Stimulated activated CD8-positive, alpha-beta memory T cell treated with anti-CD3 and anti-CD28 coated beads, Interleukin-12 subunit alpha, Interleukin-12 subunit beta, amount 100 ng/mL, for 4 hours (primary cell): Measurements from ENCODE around the gene FIGNL2.

Experiments
- DNase-seq: peaks from one replicate; pipeline ENCODE4 v3.0.0-alpha.2; 2020; ENCODE audit warnings: low read depth

The FIGNL2 gene

DNA sequence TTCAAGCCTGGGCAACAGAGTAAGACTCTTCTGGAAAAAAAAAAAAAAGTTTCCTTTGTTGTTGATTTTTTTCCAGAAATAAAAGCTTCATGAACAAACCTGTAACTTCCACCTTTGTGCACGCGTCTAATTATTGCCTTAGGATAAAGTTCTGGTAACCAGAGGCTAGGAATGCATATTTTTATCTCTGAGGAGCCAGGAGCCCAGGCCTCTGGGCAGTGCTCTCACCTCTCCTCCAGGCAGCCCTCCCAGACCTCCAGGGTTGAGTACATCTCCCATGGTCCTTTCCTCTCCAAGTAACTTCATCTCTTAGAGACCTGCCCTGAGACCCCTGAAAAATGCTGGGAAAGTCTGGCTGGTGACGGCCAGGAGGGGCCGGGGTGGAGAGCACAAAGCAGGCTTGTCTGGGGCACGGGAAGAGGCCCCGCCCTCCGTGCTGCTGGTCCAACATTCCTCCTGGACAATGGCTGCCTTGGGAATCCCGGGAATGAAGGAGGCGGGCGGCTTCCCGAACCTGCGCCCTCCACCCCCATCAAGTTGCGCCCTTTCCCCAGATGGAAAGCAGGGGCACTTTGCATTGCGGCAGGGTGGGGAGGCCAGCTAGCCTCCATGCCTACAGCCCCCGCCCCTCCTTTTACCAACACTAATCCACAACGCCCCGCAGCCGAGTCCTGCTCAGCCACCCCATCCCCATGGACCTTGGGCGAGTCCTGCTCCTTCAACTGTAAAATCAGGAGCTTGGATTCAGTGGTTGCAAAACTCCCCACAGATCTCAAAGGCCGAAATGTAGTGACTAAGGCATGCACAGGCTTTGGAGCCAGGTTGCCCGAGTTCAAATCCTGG, 7.3 kb upstream of the FIGNL2 start:
- no peak for DNase-seq

DNA sequence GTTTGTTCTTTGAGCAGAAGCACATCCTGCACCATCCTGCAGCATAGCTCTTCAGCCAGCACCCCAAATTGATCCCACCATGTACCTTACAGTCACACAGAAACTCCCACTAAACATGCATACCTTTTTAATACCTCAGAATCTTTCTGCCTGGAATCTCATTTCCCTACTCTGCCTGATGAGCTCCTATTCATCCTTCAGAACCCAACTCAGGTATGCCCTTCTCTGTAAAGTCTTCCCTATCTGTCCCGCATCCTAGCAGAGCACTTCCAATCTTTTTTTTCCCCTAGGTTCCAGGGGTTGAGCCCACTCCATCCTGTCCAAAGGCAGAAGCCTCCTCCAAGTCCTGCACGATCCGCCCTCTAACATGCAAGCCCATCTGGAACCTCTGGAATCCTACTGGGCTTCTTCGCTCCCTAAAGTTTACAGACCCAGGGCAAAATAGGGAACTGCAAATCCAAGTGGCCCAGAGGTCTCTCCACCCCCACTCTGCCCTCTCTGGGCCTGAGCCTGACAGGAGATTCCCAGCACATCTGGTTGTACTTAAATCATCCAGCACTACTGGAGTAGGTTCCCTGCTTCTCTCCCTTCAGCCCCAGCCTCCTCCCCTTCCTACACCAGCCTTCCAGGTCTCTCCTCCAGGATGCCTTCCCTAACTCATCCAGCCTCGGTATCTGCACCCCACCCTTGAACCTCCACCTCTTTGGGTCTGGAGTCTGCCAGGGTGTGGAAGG, 4.1 kb upstream of the FIGNL2 start:
- no peak for DNase-seq

DNA sequence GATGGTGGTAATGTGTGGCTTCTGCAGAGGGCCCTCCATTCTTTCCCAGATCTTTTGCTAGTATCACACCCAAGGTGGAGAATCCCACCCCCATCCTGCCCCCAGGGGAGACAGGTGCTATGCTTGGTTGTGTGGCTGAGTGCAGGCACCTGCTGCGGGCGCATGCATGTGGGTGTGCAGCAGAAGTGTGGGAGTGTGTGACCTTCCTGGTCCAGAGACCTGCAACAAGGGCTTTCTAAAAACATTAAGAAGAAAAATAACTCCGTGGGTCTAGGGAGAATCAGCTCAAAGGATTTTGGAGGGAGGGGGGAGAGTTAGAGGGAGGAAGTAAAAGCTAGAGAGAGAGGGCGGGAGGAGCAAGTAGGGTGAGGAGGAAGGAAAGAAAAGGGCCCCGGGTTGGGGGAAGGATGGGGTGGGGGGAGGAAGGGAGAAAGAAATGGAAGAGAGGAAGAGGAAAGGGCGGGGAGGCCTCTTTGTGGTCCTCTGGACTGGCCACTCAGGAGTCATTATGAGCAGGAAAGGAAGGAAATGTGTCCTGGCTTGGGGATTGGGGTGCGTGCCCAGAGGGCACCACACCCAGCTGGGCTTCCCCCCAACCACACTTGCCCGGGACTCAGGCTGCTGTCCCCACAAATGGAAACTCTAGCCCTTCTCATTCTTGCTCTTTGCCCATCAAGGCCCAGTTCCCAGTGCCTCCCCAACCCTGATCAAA, 3.1 kb upstream of the FIGNL2 start:
- DNase-seq = no peak

DNA sequence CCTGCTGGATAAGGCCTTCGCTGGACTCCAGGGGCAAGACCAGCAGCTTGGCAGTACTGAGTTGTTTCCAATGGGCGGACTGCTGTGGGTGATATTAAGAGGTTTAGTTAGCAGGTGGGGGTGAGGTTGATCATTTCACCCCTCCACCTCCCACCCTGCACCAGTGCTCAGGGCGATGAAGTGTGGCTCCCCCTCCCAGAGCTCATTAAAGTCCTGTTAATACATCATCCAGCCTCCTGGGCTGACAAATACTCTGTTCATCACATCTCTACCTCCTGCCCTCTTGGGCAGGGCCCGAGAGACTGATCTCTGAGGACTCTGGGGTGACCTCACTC, 2.4 kb upstream of the FIGNL2 start:
- DNase-seq = no peak

DNA sequence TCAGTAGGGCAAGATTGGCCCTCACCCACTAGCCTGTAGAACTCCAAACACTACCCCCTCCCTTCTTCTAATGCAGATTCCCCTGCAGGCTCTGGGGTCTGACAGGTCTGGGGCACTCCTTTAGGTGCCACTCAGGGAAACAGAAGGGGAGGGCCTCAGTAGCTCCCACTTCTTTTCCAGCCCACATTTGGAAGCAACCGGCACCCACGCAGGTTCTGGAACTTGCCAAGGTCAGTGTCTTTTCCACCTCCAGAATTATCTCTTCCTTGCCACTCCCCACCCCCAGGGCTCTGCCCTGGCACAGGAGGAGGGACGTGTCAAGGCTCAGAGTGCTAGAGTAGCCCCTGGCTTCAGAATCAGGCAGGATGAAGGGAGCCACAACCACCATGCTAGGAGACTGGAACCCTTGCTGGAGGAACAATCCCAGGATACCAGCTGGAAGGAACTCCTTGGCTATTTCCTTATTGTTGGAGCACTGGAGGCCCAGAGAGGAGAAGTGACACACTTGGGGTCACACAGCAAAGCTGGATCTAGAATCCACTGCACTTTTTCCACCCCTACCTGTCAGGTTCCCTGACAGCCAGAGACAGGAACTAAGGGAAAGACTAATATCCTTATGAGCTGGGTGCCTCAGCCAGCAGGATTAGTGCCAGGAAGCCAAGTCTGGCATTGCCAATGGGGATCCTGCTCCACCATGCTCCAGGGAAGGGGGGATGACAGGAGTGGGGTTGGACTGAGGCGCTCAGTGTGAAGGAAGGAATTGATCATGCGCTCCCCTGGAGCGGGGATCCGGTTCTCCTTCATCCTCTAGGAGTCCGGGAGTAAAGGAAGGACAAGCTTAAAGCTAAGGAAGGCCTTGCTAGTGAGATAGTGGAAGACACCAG, 1.8 kb upstream of the FIGNL2 start:
- DNase-seq = no peak

DNA sequence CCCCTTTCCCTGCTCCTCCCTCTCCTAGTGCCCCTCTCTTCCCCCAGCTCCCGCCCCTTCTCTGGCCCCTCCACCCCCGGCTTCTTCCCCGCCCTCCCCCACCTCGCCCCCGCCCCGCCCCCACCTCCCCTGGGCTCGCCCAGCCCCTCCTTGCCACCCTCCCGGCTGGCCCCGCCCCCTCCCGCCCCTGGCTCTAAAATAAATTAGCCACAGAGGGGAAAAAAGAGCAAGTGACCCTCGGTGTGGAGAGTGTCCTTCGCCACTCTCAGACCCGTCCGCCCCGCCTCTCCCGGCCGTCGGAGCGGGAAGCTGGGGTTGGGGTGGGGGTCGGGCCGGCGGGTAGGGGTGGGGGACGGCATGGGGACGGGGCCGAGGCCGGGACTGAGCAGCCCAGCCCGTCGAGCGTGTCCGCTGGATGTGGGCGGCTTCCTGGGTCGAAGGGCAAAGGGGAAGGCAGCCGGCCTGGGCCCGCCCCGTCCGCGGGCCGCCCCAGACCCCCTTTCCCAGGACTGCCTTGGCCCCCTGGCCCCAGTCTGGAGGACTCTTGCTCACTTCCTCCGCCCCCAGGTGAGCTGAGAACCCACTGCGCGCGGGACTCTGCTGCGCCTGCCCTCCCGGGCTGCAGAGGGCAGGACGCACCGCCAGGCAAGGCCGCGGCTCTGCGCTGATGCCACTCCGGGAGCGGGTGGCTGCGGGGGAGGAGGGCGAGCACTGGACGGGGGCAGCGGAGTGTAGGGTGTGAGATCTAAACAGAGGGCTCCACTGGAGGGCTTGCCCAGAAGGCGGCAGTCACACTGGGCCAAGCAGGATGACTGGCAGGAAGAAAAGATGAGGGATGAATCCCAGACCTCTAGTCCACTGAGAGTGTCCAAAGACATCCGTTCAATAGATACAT, 570 bp upstream of the FIGNL2 start:
- DNase-seq = no peak

DNA sequence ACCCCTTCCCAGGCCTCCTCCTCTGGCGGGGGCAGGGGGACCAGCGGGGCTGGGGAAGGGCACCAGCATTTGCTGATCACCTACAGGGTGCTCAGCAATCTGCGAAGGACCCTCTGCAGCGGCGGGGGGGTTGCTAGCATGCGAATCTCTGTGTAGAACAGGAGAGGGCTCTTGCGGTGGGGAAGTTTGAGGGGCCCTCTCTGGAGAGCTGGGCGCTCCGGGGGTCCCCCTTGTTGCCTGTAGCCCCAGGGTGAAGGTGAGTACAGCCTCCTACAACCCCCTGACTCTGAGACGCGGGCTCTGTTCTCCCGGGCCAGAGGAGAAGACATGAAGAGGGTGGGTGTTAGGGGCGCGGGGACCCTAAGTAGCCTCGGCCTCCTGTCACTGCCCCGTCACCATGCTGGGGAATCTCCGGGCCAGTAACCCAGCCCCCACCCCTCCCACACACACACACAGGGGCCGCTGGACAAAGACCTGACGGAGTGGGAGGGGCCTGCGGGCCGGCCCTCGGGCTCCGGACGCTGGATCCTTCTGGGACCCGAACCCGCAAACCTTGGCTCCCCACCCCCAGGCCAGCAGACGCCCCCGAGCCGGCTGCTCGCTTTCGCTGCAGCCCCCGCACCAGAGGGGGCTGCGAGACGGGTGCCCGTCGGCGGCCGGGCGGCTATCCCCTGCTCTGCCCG, 734 bp downstream of the FIGNL2 start:
- DNase-seq = no peak

DNA sequence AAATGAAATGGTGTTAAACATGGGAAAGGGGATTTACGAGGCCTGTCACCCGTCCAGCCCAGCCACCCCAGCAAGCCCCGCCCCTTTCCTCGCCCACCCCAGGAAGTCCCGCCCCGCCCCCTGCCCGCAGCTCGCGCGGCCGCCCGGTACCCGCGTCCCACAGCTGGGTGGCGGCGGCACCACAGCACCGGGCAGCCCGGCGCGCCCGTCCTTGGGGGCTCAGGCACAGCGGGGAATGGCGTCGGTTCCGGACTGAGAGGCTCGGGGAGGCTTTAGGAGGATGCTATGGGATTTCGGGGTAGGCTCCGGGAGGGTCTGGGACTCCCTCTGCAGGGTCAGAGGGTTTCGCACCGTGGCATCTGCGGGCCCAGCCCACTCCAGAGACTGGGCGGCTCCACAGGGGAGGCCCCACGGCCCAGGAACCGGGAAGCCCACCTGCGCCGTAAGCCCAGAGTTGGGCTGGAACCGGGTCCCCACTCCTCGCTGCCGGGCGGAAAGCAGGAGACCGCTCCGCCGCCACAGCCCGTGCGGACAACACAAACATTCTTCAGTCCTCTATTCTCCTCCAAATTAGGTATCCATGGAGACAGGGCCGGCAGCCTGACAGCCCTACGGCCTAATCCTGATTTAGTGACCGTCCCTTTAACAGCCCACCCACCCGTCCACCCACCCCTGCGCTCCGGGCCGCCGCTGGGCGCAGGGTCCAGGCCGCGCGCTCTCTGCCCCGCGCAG, 1.4 kb downstream of the FIGNL2 start:
- peak; percentile 25 for DNase-seq

DNA sequence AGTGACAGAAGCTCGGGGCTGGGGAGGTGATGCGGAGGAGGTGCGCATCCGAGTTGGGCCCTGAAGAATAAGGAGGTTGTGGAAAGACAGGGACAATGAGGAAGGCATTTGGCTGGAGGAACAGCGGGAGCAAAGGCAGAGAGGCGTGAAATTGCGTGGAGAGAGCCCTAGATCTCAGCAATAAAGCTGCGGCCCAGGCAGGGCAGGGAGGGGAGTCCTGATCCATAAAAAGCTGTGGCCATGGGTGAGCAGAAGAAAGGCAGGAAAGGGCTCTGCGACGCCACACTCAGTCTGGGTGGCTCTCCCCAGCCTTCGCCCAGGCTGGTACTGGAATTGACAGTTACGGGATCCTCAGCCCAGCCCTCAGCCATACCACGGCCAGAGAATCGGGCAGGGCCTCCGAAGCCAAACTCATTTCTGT, 2.2 kb downstream of the FIGNL2 start:
- DNase-seq = no peak

DNA sequence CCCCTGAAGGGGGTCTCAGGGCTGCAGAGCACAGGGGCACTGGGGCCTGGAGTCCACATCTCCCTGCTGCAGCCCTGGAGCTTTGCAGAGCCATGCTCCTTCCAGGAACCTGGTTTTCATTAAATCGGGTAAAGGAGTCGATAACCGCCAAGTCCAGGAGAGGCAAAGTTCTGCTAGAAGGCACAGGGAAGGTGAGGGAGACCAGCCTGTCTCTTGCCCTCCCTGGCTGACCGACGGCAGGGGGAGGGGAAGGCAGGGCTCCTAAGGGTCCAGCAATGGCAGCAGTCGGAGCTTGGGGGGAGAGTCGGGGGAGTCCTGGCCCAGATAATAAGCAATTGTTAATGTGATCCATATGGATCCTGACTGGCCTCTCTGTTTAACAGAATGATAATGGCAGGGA, 3.0 kb downstream of the FIGNL2 start:
- no peak for DNase-seq

DNA sequence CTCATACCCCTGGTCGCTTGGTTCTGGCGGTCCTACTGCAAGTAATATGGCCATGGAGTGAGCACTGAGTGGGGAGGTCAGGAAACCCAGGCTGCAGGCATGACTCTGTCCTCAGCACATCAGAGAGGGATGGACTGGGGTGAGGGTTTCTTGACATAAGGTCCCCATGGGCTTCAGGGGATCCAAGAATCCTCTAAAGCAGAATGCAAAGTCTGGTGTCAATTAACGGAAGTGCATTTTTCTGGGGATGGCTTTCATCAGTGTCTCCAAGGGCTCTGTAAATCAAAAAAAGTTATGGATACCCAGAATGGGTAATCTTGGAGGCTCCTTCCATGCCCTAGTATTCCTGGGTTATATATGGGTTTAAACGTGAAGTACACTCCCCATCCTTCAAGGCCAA, 3.7 kb downstream of the FIGNL2 start:
- DNase-seq = no peak

DNA sequence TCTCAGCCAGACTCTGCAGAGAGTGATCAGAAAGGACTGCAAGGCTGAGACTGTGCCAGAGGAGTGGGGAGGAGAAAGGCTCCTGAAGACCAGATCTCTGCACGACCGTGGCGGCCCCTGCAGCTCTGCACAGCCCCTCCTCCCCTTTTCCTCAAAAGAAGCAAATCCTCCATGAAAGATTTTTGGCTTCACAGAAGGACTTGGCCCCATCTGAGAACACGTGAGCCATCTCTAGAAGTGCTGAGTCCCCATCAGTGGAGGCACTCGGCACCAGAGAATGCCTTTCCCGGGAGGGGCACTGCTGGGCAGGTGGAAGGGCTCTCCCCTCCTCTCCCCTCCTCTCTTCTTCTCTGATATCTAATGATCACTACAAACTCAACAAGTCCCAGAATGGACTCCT, 6.8 kb downstream of the FIGNL2 start:
- no peak for DNase-seq

DNA sequence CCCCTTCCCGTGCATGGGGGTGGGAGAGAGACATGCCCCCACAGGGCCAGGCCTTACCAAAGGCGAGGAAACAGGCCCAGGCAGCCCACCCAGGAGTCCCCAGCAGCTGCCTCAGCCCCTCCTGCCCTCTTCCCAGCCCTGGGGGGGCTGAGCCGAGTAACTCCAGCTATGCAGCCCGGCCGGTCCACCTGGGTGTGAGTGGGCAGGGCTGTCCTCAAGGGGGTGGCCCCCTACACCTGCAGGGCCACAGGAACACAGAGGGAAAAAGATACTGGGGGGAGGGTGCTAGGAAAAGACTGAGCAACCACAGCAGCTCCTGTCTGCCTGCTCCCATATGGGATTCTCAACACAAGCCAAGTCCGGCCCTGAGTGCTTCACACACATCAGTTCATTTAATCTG, 7.6 kb downstream of the FIGNL2 start:
- no peak for DNase-seq

DNA sequence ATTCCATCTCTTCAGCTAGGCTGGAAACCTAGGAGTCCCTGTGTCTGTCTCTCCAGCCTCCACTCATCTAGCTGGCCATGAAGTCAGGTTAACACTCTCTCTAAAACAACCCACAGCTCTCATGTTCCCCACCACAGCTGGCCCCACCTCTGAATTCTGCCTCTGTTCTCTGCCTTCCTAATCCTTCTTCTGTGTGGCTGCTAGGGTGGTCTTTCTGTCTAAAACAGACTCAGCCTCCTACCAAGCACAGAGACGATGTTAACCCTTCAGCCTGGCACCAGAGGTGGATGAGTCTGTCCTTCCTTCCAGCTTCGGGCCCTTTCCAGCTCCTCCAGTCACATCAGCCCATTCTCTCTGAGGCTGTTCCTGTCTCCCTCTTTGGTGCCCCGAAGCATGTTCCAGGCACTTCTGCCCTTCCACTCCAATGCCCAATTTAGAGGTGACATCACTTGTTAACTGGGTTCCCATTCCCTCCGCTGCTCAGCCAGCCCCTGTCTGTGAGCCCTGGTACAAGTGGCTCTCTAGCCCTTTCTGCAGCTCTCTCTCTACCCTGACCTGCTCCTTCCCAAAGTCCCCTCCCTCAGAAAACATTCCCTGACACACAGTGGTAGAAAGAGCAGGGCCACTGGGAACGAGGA, 9.1 kb downstream of the FIGNL2 start:
- no peak for DNase-seq

DNA sequence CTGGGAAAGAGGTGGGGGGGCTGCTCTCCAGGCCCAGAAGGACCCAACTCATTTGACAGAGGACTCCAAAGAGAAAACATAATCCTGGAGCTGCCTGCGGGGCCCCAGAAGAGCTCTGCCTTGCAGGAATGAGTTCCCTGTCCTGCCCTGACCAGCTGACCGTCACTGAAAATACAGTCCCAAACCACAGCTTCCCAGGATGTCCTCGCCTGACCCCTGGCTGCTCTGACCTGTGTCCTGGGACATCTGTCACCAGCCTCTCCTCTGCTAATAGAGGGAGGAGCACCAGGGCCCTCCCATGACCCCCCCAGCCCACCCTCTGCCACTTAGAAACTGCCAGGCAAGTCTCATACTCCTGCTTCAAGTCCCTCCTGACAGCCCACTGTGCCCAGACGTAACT, 9.8 kb downstream of the FIGNL2 start:
- no peak for DNase-seq

DNA sequence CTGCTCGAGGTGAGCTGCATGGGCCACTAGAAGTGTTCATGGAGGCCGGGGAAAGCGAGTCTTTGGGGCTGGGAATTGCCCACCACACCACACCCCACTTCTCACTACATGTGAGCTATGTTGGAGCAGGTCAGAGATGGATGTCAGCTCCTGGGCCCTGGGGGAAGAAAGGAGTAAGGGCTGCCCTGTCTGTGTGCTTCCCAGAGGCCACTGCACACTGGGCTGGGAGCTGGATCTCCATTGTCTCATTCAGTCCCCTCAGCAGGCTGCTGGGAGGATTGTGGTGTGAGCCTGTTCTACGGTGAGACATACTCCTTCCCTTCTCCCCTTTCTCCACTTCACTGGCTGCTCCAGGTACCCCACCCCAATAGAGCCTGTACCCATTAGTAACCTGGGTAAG, 10.5 kb downstream of the FIGNL2 start:
- DNase-seq = no peak

DNA sequence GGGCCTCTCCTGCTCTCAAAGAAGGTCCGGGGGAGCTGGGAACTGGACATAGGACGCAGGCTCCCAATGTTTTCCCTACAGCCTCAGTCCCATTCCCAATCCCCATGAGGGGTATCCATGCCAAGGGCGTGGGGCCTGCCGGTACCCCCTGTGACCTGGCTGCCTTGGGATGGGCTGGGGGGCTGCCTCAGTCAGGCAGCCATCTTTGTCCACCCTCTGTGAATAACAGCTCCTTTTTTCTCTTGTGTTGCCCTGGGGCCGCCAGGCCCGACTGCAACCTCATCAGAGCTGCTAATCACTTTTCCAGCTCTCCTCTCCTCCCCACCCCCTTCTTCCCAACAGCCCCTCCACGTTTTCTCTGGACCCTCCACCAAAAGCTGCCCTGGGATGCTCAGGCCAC, 11.2 kb downstream of the FIGNL2 start:
- DNase-seq = no peak

DNA sequence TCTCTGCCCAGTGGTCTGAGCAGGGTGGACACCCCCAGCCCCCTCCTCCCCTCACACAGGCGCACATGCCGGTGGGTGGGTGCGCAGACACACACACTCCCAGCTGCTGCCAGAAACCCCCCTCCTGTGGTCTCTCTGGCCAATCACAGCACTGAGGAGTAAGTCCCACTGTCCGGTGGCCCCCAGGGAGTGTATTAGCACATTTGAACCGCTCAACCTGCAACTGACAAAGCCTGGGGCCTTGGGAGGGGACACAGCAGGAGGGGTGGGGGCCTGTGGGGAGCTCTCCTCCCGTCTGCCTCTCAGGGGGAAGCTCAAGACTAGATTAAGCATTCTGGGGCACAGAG, 11.7 kb downstream of the FIGNL2 start:
- no peak for DNase-seq

DNA sequence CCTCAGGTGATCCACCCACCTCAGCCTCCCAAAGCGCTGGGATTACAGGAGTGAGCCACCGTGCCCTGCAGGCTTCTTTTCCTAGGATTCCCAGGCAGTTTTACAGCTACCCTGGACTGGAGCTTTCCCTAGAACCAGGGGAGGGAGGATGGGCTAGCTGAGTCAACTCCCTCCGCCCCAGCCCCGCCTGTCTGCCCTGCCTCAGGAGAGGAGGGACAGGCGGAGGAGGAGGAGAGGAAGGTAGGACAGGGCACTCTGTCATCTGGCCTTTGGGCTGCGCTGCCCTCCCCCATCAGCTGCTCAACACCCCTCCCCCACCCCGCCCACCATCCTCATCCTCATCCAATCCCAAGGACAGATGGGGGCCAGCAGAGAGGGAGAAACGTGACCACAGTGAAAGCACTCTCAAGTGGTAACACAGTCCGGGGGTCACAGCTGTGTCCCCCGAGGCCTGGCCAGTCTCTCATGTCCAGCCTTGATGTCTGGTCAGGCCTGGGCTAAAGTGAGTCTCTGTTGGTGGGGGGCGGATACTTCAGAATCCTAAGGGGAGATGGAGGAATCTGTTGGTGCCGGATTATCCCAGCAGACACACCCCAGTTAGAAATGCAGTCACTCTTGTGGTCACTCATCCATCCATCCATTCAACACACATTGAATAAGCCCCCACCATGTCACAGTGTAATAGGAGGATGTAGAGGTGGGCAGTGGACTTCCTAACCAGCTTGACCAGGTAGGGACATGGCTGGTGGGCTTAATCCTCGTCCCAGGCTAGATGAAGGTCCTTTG, 12.3 kb downstream of the FIGNL2 start:
- no peak for DNase-seq
